HUES48 (cell line): ENCODE results near the gene SOX6.

ENCODE experiments used
- H3K27ac ChIP-seq: one replicate; pipeline ENCODE4 v1.7.0; 2013; ENCODE audit warnings: low read depth, low read length, inconsistent platforms
- H3K27me3 ChIP-seq: 2 replicates; pipeline ENCODE4 v1.6.1; 2013; ENCODE audit warnings: mild to moderate bottlenecking, low read length; ENCODE audit not compliant: control insufficient read depth, insufficient read depth
- H3K36me3 ChIP-seq: 2 replicates; pipeline ENCODE4 v1.6.1; 2013; ENCODE audit warnings: low read length; ENCODE audit not compliant: control insufficient read depth, insufficient read depth
- H3K4me1 ChIP-seq: 2 replicates; pipeline ENCODE4 v1.6.1; 2013; ENCODE audit warnings: mild to moderate bottlenecking, low read length; ENCODE audit not compliant: control insufficient read depth, insufficient read depth
- H3K4me3 ChIP-seq: 2 replicates; pipeline ENCODE4 v1.5.1; 2013; ENCODE audit warnings: mild to moderate bottlenecking, low read depth, low read length
- H3K9ac ChIP-seq: 2 replicates; pipeline ENCODE4 v1.6.1; 2013; ENCODE audit warnings: mild to moderate bottlenecking, low read depth, low read length, moderate library complexity
- H3K9me3 ChIP-seq: 2 replicates; pipeline ENCODE4 v1.6.1; 2013; ENCODE audit warnings: low read length; ENCODE audit not compliant: control insufficient read depth, insufficient read depth

The SOX6 gene

GRCh38 chr11:15977116-15977515, 379.2 kb downstream of the SOX6 start:
- H3K27ac ChIP-seq, result no peak overlapping the region

GRCh38 chr11:15976433-15977045, 379.8 kb downstream of the SOX6 start:
- no peaks in the 10 kb centered on the region for H3K9me3 ChIP-seq
- H3K9ac ChIP-seq, result no peak overlapping the region
- H3K4me3 ChIP-seq, result no peak overlapping the region

More at GRCh38 chr11:15977116-15977515, 379.2 kb downstream of the SOX6 start:
- no peaks in the 10 kb centered on the region for H3K9me3 ChIP-seq
- no peaks in the 10 kb centered on the region for H3K4me1 ChIP-seq
- no peaks in the 10 kb centered on the region for H3K27me3 ChIP-seq
- no peaks in the 10 kb centered on the region for H3K36me3 ChIP-seq
- H3K9ac ChIP-seq, result no peak overlapping the region
- H3K4me3 ChIP-seq, result no peak overlapping the region

GRCh38 chr11:15975742-15976141, 380.6 kb downstream of the SOX6 start:
- Histone ChIP-seq H3K9me3 (no peaks in the 10 kb centered on the region), H3K4me1 (no peaks in the 10 kb centered on the region), H3K4me3 (no peak overlapping the region), H3K36me3 (no peaks in the 10 kb centered on the region), H3K27me3 (no peaks in the 10 kb centered on the region), H3K27ac (no peak overlapping the region), H3K9ac (no peak overlapping the region)

More at GRCh38 chr11:15976433-15977045, 379.8 kb downstream of the SOX6 start:
- no peaks in the 10 kb centered on the region for H3K36me3 ChIP-seq
- no peaks in the 10 kb centered on the region for H3K4me1 ChIP-seq
- no peak overlapping the region for H3K27ac ChIP-seq
- no peaks in the 10 kb centered on the region for H3K27me3 ChIP-seq

GRCh38 chr11:15972838-15973237, 383.5 kb downstream of the SOX6 start:
- Histone ChIP-seq H3K9me3 (no peaks in the 10 kb centered on the region), H3K36me3 (no peaks in the 10 kb centered on the region), H3K9ac (no peak overlapping the region), H3K4me1 (peaks cover 12% of the 10 kb centered on the region), H3K27ac (no peak overlapping the region), H3K4me3 (no peak overlapping the region), H3K27me3 (no peaks in the 10 kb centered on the region)

DNA sequence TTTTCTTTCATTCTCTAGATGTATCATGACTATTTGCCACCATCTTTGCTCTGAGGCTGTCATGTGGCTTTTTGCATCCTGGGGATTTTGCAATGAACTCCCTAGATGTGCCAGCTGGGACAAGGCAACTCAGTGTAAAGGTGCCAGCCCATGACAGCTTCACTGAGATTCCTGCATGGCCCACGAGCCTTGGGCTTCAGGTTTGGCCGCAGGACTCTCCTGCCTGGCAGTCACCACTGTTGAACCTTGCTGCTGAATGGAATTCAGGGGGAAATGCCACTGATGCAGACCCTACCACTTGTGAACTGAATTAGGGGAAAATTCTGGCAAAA, 385.2 kb downstream of the SOX6 start:
- Histone ChIP-seq H3K9me3 (no peaks in the 10 kb centered on the region), H3K4me3 (no peak overlapping the region), H3K36me3 (no peaks in the 10 kb centered on the region), H3K4me1 (peaks cover 12% of the 10 kb centered on the region), H3K9ac (no peak overlapping the region), H3K27ac (no peak overlapping the region), H3K27me3 (no peaks in the 10 kb centered on the region)

GRCh38 chr11:15970506-15971214, 385.7 kb downstream of the SOX6 start:
- Histone ChIP-seq H3K9me3 (no peaks in the 10 kb centered on the region), H3K9ac (no peak overlapping the region), H3K4me3 (no peak overlapping the region), H3K4me1 (peaks cover 12% of the 10 kb centered on the region), H3K36me3 (no peaks in the 10 kb centered on the region), H3K27ac (no peak overlapping the region), H3K27me3 (no peaks in the 10 kb centered on the region)

- H3K4me1 ChIP-seq, result peaks cover 12% of the 10 kb centered on the region
- no peak overlapping the region for H3K4me3 ChIP-seq
- no peak overlapping the region for H3K27ac ChIP-seq
- no peak overlapping the region for H3K9ac ChIP-seq
- no peaks in the 10 kb centered on the region for H3K36me3 ChIP-seq
- H3K27me3 ChIP-seq, result no peaks in the 10 kb centered on the region
- no peaks in the 10 kb centered on the region for H3K9me3 ChIP-seq
Observed at GRCh38 chr11:15969701-15970329, 386.5 kb downstream of the SOX6 start.

DNA sequence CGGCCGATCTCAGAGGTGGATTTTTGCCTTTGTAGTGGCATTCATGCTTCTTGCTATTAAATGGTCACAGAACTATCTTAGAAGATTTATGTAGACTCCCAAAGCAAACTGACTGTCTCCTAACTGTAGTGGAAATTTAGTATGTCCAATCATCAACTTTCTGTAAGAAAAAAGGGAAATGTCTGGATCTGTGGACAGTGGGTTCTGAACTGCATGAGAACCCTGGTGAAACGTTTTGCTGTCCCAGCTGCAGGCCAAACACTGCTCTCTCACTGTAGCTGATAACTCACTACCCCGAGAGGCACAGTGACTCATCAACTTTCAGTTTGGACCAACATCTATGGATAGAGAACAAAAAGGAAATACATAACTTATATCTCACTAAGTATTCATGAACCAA, 387.1 kb downstream of the SOX6 start:
- H3K4me3 ChIP-seq, result no peak overlapping the region
- no peaks in the 10 kb centered on the region for H3K9me3 ChIP-seq
- no peak overlapping the region for H3K27ac ChIP-seq
- H3K36me3 ChIP-seq, result no peaks in the 10 kb centered on the region
- no peaks in the 10 kb centered on the region for H3K27me3 ChIP-seq
- no peak overlapping the region for H3K9ac ChIP-seq
- H3K4me1 ChIP-seq, result peaks cover 12% of the 10 kb centered on the region

- no peak overlapping the region for H3K9ac ChIP-seq
- no peak overlapping the region for H3K27ac ChIP-seq
- no peaks in the 10 kb centered on the region for H3K36me3 ChIP-seq
- no peaks in the 10 kb centered on the region for H3K9me3 ChIP-seq
- H3K4me1 ChIP-seq, result peaks cover 12% of the 10 kb centered on the region
- no peaks in the 10 kb centered on the region for H3K27me3 ChIP-seq
- no peak overlapping the region for H3K4me3 ChIP-seq
Observed at GRCh38 chr11:15968461-15969130, 387.8 kb downstream of the SOX6 start.

GRCh38 chr11:15967966-15968365, 388.4 kb downstream of the SOX6 start:
- H3K36me3 ChIP-seq, result no peaks in the 10 kb centered on the region
- H3K9ac ChIP-seq, result no peak overlapping the region
- H3K4me3 ChIP-seq, result no peak overlapping the region
- H3K9me3 ChIP-seq, result no peaks in the 10 kb centered on the region
- no peaks in the 10 kb centered on the region for H3K27me3 ChIP-seq
- H3K4me1 ChIP-seq, result peaks cover 12% of the 10 kb centered on the region
- H3K27ac ChIP-seq, result no peak overlapping the region

GRCh38 chr11:15967166-15967565, 389.2 kb downstream of the SOX6 start:
- no peak overlapping the region for H3K27ac ChIP-seq
- peaks cover 12% of the 10 kb centered on the region for H3K4me1 ChIP-seq
- no peak overlapping the region for H3K9ac ChIP-seq
- H3K27me3 ChIP-seq, result no peaks in the 10 kb centered on the region
- no peaks in the 10 kb centered on the region for H3K9me3 ChIP-seq
- H3K4me3 ChIP-seq, result no peak overlapping the region
- no peaks in the 10 kb centered on the region for H3K36me3 ChIP-seq
